ENCODE measurements around the gene FLT3LG.
"Not testable (repeated sequence)": the region's sequence is repeated elsewhere in the genome, so short reads cannot be mapped to it uniquely, and the experiment has no call there.

The FLT3LG gene

GRCh38 chr19:49440439-49441209 is 33.4 kb upstream of the FLT3LG start:
- no peak for DNase-seq (ENCODE audit: low read depth in 2 of 2)

GRCh38 chr19:49441210-49441959 is 32.6 kb upstream of the FLT3LG start, which contains the start of gene SLC17A7:
SLC17A7 (minus strand) TSS chr19:49441527; CDS start chr19:49441379, 148 bp downstream.
- DNase-seq (ENCODE audit: low read depth in 2 of 2): no peak

GRCh38 chr19:49441960-49442350 is 32.1 kb upstream of the FLT3LG start:
- no peak for DNase-seq (ENCODE audit: low read depth in 2 of 2)

GRCh38 chr19:49442354-49442753 is 31.7 kb upstream of the FLT3LG start:
- no peak for DNase-seq (ENCODE audit: low read depth in 2 of 2)

GRCh38 chr19:49442771-49443365 is 31.1 kb upstream of the FLT3LG start:
- peak; percentile 56 to 57 for DNase-seq (ENCODE audit: low read depth in 2 of 2)

GRCh38 chr19:49443366-49444099 is 30.5 kb upstream of the FLT3LG start:
- DNase-seq (ENCODE audit: low read depth in 2 of 2): peak; percentile 82 to 86

- not testable (repeated sequence) for DNase-seq (ENCODE audit: low read depth in 2 of 2)
Observed at GRCh38 chr19:49444100-49444700, 29.8 kb upstream of the FLT3LG start.

GRCh38 chr19:49445997-49446396 is 28.0 kb upstream of the FLT3LG start:
- DNase-seq (ENCODE audit: low read depth in 2 of 2): no peak

- DNase-seq (ENCODE audit: low read depth in 2 of 2): no peak
Observed at GRCh38 chr19:49447485-49448431, 26.3 kb upstream of the FLT3LG start.

GRCh38 chr19:49448432-49448786 is 25.6 kb upstream of the FLT3LG start:
- no peak for DNase-seq (ENCODE audit: low read depth in 2 of 2)

GRCh38 chr19:49450405-49450804 is 23.6 kb upstream of the FLT3LG start:
- no peak for DNase-seq (ENCODE audit: low read depth in 2 of 2)

GRCh38 chr19:49451430-49452181 is 22.4 kb upstream of the FLT3LG start, which contains the start of gene PIH1D1:
PIH1D1 (minus strand) TSS chr19:49451814; CDS start chr19:49451574, 240 bp downstream.
- peak; percentile 98 for DNase-seq (ENCODE audit: low read depth in 2 of 2)

- DNase-seq (ENCODE audit: low read depth in 2 of 2): peak; percentile 93 to 94
Observed at GRCh38 chr19:49453013-49453756, 20.8 kb upstream of the FLT3LG start, which contains the start of gene ALDH16A1. ALDH16A1 (plus strand) TSS chr19:49453225; CDS start chr19:49453332, 107 bp downstream.

- no peak for DNase-seq (ENCODE audit: low read depth in 2 of 2)
Observed at GRCh38 chr19:49453757-49454240, 20.2 kb upstream of the FLT3LG start.

GRCh38 chr19:49455773-49456172 is 18.2 kb upstream of the FLT3LG start:
- no peak for DNase-seq (ENCODE audit: low read depth in 2 of 2)

- no peak for DNase-seq (ENCODE audit: low read depth in 2 of 2)
Observed at GRCh38 chr19:49456326-49456725, 17.7 kb upstream of the FLT3LG start.

- DNase-seq (ENCODE audit: low read depth in 2 of 2): no peak
Observed at GRCh38 chr19:49458567-49458903, 15.5 kb upstream of the FLT3LG start.

- DNase-seq (ENCODE audit: low read depth in 2 of 2): no peak
Observed at GRCh38 chr19:49459388-49459787, 14.6 kb upstream of the FLT3LG start.

- DNase-seq (ENCODE audit: low read depth in 2 of 2): not testable (repeated sequence)
Observed at GRCh38 chr19:49461130-49461529, 12.9 kb upstream of the FLT3LG start.
